K562 (cell line): ENCODE measurements around the gene PRR36. TPM values are rescaled to one million over a fixed set of nuclear protein-coding genes. Genes with fewer than 3 reads are reported as not detected.

Source experiments
- CC2D1A ChIP-seq: fragments of 450-650 bp; IDR thresholded peaks from 2 replicates; pipeline ENCODE4 v1.6.1; 2017; ENCODE audit warnings: mild to moderate bottlenecking
- ETV5 ChIP-seq: sonication (generic); formaldehyde crosslinking; IDR thresholded peaks from 2 replicates; pipeline ENCODE4 v1.4.0; 2020; ENCODE audit warnings: low read depth, mild to moderate bottlenecking, missing genetic modification reagents
- NFYB ChIP-seq: IDR thresholded peaks from 2 replicates; pipeline ENCODE4 v1.6.1; 2011; ENCODE audit warnings: mild to moderate bottlenecking, moderate library complexity; ENCODE audit not compliant: insufficient read length; ENCODE audit errors: extremely low read depth
- ZFX ChIP-seq: sonication (generic); formaldehyde crosslinking; IDR thresholded peaks from 2 replicates; pipeline ENCODE4 v1.8.0; 2022; ENCODE audit warnings: mild to moderate bottlenecking, missing genetic modification reagents, moderate library complexity
- ZSCAN32 ChIP-seq: fragments of 450-650 bp; formaldehyde crosslinking; IDR thresholded peaks from 2 replicates; pipeline ENCODE4 v1.4.0; 2020; ENCODE audit warnings: mild to moderate bottlenecking, moderate library complexity
- polyA plus RNA-seq, 8 experiments: library from polyadenylated mRNA; depleted of rRNA in 4 of 8; stranded (reverse) in 5 of 8; unstranded in 3 of 8; fragments of >200 nt; fragmentation: Nextera tagmentation in 2 of 8; fragmentation: Illumina TruSeq in 1 of 8; extraction: Ambion mirVana in 2 of 8; extraction: Trizol in 1 of 8; gene quantifications; 2 replicates each; pipeline versions ENCODE4 v1.2.1 to v1.2.3, GENCODE V29; 2011 to 2014; ENCODE audit warnings: inconsistent platforms in 1 of 8, missing spikeins in 1 of 8
- total RNA-seq, 7 experiments: library from RNA; depleted of rRNA in 6 of 7; stranded (reverse); fragments of >200 nt in 6 of 7; fragmentation: Illumina TruSeq in 2 of 7; extraction: Trizol in 2 of 7; gene quantifications; 2 replicates each; pipeline versions ENCODE4 v1.2.1 to v1.2.3, GENCODE V29; 2011 to 2021; ENCODE audit warnings: low replicate concordance in 1 of 7
- TF ChIP-seq, protein P1 (sequence below), 2 experiments: IDR thresholded peaks; 2 replicates each; pipeline ENCODE4 v1.6.1; 2011; ENCODE audit warnings: borderline replicate concordance in 1 of 2, control low read depth in 1 of 2, low read depth in 1 of 2, low read length in 1 of 2, mild to moderate bottlenecking in 1 of 2, mixed read lengths in 1 of 2, moderate library complexity in 1 of 2; ENCODE audit not compliant: insufficient read depth in 1 of 2, insufficient read length in 1 of 2, poor library complexity in 1 of 2, severe bottlenecking in 1 of 2; ENCODE audit errors: extremely low read depth in 1 of 2
- TF ChIP-seq, protein P2 (sequence below): fragments of 450-650 bp; IDR thresholded peaks from 2 replicates; pipeline ENCODE4 v1.6.1; 2017; ENCODE audit warnings: antibody characterized with exemption, mild to moderate bottlenecking

Gene PRR36
- total and polyA plus RNA-seq, 9 of the 15 experiments (the other 6 are each of a cell fraction or from before 2014, with no cell fraction given): 0.05 to 0.42 (median 0.06) TPM; not detected in 6

DNA sequence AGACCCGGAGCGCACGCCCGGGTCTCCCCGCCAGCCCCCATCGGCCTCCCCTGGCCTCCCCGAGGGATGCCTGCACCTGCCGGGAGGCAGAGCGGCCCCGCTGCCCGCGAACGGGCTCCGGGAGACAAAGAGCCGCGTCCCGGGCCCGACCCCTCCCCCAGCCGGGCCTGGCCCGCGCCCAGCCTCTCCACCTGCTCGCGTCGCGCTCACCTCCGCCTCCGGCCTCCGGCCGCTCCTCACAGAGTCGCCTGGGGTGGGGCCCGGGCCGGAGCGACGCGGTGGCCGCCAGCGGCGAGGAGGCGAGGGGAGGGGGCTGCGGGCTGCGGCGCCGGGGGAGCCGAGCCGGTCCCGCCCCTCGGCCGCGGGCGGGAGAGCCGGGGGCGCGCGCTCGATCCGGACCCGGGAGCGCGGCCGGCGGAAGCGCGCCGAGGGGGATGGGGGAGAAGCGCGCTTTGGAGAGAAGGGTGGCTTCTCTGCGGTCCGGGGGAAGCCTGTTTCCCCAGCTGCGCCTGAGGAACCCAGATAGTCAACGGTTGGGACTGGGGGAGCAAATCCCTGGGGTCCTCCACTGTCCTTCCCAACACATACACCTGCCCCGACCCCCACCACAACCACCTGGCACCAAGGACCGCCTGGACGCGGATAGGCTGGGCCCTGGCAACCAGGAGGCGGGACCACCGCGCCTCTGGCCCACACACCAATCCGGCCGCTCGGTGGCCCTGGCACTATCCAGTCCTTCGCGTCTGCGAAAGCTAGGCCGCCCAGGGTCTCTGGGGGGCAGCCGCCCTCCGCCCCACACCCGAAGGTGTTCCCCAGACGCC is at the start of gene PRR36 (continued):
- TF ChIP-seq, protein P1, sequence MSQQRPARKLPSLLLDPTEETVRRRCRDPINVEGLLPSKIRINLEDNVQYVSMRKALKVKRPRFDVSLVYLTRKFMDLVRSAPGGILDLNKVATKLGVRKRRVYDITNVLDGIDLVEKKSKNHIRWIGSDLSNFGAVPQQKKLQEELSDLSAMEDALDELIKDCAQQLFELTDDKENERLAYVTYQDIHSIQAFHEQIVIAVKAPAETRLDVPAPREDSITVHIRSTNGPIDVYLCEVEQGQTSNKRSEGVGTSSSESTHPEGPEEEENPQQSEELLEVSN (IDR thresholded peaks at IDR 0.05; ENCODE audit: borderline replicate concordance in 1 of 2, extremely low read depth in 1 of 2, insufficient read depth in 1 of 2, insufficient read length in 1 of 2, low read depth in 1 of 2, low read length in 1 of 2, poor library complexity in 1 of 2, severe bottlenecking in 1 of 2): peak in 1 of 2 experiments; percentile 64
- TF ChIP-seq ZFX (CRISPR knock-in tag) (peak; percentile 32; the same call in 1 of the 2 replicates), ZSCAN32 (CRISPR knock-in tag) (no peak), CC2D1A (peak; percentile 98), NFYB (peak; percentile 33), ETV5 (CRISPR knock-in tag) (no peak)
- TF ChIP-seq, protein P2, sequence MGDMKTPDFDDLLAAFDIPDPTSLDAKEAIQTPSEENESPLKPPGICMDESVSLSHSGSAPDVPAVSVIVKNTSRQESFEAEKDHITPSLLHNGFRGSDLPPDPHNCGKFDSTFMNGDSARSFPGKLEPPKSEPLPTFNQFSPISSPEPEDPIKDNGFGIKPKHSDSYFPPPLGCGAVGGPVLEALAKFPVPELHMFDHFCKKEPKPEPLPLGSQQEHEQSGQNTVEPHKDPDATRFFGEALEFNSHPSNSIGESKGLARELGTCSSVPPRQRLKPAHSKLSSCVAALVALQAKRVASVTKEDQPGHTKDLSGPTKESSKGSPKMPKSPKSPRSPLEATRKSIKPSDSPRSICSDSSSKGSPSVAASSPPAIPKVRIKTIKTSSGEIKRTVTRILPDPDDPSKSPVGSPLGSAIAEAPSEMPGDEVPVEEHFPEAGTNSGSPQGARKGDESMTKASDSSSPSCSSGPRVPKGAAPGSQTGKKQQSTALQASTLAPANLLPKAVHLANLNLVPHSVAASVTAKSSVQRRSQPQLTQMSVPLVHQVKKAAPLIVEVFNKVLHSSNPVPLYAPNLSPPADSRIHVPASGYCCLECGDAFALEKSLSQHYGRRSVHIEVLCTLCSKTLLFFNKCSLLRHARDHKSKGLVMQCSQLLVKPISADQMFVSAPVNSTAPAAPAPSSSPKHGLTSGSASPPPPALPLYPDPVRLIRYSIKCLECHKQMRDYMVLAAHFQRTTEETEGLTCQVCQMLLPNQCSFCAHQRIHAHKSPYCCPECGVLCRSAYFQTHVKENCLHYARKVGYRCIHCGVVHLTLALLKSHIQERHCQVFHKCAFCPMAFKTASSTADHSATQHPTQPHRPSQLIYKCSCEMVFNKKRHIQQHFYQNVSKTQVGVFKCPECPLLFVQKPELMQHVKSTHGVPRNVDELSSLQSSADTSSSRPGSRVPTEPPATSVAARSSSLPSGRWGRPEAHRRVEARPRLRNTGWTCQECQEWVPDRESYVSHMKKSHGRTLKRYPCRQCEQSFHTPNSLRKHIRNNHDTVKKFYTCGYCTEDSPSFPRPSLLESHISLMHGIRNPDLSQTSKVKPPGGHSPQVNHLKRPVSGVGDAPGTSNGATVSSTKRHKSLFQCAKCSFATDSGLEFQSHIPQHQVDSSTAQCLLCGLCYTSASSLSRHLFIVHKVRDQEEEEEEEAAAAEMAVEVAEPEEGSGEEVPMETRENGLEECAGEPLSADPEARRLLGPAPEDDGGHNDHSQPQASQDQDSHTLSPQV: no peak
- TF ChIP-seq, all 486 proteins: peak for 10
